ENCODE data around the gene PGLYRP2.

The PGLYRP2 gene

DNA sequence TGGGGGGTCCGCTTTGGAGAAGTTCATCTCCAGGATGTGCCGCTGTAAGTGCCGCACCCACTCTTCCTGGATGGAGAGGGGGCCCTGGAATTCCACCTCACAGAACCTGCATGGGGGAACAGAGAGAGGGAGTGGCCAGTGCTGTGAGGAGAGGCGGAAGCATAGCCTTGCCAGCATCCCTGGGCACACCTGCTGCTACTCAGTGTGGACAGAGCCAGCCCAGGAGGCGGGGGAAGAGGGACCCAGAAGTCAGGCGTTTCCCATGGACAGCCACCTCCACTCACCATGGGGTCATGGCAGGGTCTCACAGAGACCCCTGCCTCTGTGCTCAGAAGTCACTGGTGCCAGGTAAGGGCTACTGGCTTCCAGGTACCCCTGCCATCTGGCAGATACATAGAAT, 56.2 kb downstream of the PGLYRP2 start:
- DNase-seq = no peak

DNA sequence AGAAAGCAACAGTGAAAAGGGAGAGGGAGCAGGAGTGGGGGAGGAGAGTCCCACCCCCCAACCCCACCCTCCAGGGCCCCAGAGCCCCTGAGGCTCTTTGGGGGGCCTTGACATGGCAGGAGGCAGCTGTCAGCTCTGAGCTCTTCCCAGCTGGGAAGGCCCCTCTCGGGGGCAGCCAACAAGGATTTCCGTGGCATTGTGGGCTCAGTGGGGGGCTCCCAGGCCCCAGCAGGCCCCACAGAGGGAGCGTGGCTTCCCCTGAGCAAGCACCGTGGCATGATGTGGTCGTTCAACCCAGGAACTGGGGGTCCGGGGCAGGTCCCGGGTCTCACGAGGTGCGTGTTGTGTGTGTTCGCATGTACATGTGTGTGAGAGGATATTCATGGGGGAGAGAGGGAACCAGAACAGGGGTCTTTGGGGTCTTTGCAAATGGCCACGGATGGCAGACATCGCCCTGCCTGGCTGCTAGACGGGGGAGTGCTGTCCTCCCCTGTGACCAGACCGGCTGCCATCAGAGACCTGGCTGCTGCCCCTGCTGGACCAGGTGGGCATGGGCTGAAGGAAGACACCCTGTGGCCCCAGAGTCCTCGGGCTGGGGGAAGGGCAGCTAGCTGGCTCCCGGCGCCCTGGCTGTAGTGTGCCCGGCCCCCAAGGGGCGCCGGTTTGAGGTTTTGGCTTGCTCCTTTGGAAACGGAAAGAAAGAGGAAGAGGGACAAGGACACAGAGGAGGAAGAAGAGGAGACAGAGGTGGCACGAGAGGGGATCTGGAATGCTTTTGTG, 56.8 kb downstream of the PGLYRP2 start:
- DNase-seq = no peak

DNA sequence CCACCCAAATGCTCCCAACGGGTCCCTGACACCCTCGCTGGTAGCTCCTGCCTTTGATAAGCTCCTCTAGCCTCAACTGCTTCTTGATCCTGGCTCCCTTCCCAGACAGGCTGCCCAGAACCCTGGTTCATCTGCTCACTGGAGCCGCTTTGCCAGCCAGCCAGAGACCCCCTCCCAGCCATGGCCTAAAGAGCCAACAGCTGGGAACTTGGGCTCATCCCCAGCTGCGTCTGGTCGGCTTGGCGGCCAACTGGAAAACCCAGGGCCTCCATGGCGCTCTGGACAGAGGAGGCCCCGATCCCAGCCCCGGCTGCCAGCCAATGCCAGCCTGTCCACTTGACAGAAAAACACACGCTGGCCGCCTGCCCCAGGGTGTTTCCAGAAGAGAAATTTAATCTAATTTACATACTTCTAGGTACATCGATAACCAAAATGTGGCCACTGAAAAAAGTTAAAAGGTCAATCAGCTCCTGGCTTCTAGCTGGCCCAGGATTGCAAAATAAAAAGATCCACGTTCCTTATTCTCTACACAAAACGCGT, 57.5 kb downstream of the PGLYRP2 start:
- DNase-seq = no peak

DNA sequence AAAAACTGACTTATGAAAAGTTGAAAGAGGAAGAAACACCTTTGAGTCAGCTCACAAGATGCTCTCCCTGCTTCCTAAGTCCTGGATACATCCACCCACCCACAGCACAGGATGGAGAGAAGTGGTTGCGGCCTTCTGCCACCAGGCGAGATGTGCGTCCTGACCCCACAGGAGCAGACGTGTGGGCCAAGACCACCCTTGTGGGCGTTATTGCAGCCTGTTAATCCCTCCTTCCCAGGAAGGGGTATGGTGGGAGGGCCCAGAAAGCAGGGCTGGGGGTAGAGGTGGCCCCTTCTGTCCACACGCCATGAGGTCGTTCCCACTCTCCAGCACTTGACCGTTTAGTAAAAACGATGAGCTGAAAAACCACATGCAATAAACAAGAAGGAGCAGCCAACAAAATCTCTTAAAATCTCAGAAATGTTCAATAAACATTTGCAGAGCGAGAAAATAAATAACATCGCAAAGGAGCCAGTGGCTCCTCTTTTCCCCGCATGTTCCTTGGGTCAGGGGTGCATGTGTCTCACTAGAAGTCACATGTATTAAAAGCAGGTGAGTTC, 58.1 kb downstream of the PGLYRP2 start:
- DNase-seq = no peak

DNA sequence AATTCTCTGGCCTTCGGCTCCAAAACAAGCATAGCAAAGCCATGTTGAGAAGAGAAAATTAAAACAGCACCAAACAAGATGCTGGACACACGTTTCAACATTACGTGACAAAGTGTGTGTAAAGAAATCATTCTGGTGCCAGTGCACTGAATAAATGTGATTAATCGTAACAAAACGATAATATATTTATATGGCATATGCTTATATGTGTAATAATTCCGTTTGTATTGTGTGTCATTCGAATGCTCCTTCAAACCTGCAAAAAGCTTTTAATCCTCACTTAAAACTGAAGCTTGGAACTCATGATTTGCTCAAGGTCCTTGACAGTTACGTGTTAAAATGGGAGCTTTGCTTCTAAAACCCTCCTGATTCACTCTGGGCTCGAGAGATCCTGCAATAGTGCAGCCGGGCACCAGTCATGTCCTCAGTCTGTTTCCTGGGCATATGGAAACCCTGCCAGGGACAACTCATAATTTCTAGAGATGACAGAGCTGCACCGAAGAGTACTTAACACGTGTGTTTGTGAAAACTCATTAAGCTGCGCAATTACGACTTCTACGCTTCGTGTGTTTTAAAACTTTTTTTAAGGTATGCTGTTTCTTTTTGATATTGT, 59.8 kb downstream of the PGLYRP2 start:
- DNase-seq = no peak

Measured in stimulated activated naive CD4-positive, alpha-beta T cell treated with Interleukin-2 at 50 U/mL for 16 hours (primary cell).